Measurements from ENCODE around the gene GARRE1. TPM values are rescaled to one million over a fixed set of nuclear protein-coding genes. Genes with fewer than 3 reads are reported as not detected.
"Not testable (repeated sequence)": the region's sequence is repeated elsewhere in the genome, so short reads cannot be mapped to it uniquely, and the experiment has no call there.

The GARRE1 gene
- total RNA-seq, 1 experiment from 2014 or later, result 7.4 TPM

- no peak for DNase-seq (ENCODE audit: low read depth)
- in situ Hi-C loops (cut with HindIII; ENCODE audit: low pct_unique_long_range_greater_than_20kb, low sequenced_read_pairs), result no loop called here
Observed at GRCh38 chr19:34229721-34230120, 24.6 kb upstream of the GARRE1 start.

GRCh38 chr19:34230820-34231219 lies 23.5 kb upstream of the GARRE1 start:
- DNase-seq (ENCODE audit: low read depth), result no peak
- in situ Hi-C loops (cut with HindIII; ENCODE audit: low pct_unique_long_range_greater_than_20kb, low sequenced_read_pairs), result no loop called here

DNA sequence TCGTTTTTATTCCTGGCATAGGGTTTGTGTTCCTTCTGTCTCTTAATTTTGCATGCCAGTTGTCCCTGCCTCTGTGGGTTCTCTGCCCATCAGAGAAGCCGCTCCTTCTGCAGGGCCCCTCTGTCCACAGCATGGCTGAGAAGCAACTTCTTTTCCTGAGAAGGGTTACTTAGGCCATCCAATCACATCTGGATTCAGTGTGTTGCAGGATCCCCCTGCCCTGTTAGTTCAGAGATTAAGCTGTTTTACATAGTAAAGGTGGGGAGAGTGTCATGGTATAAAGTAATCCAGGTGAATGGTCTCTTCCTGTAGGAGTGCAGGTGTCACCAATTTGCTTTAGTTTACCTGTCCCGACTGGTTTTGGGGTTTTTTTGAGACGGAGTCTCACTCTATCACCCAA lies 22.9 kb upstream of the GARRE1 start:
- in situ Hi-C loops (cut with HindIII; ENCODE audit: low pct_unique_long_range_greater_than_20kb, low sequenced_read_pairs), result no loop called here
- no peak for DNase-seq (ENCODE audit: low read depth)

DNA sequence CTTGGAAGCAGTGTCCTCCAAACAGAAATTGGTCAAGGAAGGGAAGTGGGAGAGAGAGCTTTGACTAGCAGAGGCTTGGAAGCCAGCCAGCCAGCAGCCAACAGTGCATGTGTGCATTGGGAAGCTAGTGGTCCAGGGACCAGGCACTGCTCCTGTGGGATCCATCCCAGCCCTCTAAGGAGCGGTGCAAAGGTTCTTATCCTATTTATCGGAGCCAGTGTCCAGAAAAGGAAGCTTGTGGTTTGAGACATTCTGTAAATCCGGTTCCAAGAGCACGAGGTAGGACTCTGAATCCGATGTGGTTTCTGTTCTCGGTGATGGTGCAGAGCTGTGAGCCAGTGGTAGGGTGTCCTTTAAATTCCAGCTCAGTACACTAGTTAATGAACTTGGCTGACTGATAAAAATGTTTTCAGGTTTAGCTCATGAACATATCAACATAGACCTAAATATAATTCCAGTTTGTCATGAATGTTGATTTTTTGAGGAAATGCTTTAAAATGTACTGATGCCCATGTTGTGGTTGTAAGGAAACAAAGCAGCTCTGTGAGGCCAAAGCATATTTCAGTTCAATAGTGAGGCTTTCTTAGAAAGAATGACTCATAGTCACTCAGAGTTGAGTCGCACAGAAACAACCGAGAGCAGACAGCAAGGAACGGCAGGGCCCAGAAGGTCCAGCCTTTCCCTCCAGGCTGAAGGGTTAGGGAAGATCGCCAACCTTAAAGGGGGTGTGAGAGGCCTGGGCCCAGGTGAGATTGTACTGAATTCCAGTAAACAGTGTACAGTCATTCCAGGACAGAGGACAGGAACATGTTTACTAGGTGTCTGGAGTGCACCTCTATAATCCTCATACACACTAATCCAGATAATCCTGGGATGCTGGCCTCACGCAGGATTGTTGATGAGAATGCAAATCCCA lies 21.5 kb upstream of the GARRE1 start:
- peak; percentile 89 for DNase-seq (ENCODE audit: low read depth)
- in situ Hi-C loops (cut with HindIII; ENCODE audit: low pct_unique_long_range_greater_than_20kb, low sequenced_read_pairs), result no loop called here

GRCh38 chr19:34235425-34235940 lies 18.9 kb upstream of the GARRE1 start:
- in situ Hi-C loops (cut with HindIII; ENCODE audit: low pct_unique_long_range_greater_than_20kb, low sequenced_read_pairs), result no loop called here
- no peak for DNase-seq (ENCODE audit: low read depth)

GRCh38 chr19:34236035-34236987 lies 18.0 kb upstream of the GARRE1 start:
- in situ Hi-C loops (cut with HindIII; ENCODE audit: low pct_unique_long_range_greater_than_20kb, low sequenced_read_pairs), result no loop called here
- no peak for DNase-seq (ENCODE audit: low read depth)

DNA sequence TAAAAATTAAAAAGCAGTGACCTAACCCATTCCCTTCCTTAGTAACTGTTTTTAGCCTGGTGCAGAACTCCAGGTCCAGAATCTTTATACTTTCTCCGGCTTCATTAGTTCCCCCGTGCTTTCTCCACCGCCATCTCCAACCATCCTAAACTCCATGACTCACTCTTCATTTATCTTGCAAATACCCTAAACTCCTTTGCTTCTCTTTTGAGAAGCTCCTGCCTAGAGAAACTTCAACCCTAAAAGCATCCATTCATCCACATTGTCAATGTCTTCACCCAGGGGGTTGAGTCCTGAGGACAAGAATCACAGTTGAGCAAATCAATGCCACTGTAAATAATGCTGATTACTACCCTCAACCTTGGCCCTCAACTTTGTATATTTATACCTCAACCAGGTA lies 17.1 kb upstream of the GARRE1 start:
- in situ Hi-C loops (cut with HindIII; ENCODE audit: low pct_unique_long_range_greater_than_20kb, low sequenced_read_pairs), result no loop called here
- DNase-seq (ENCODE audit: low read depth), result no peak

DNA sequence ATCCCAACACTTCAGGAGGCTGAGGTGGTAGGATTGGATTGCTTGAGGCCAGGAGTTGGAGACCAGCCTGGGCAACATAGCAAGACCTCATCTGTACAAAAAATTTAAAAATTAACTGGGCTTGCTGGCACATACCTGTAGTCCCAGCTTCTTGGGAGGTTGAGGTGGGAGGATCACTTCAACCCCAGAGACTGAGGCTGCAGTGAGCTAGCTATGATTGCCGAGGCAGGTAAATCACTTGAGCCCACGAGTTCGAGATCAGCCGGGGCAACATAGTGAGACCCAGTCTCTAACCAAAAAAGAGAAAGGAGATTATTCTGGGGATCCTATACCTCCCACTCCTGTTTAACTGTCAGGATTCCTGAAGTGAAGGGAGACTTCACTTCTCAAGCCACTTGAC lies 16.4 kb upstream of the GARRE1 start:
- no peak for DNase-seq (ENCODE audit: low read depth)
- in situ Hi-C loops (cut with HindIII; ENCODE audit: low pct_unique_long_range_greater_than_20kb, low sequenced_read_pairs), result no loop called here

DNA sequence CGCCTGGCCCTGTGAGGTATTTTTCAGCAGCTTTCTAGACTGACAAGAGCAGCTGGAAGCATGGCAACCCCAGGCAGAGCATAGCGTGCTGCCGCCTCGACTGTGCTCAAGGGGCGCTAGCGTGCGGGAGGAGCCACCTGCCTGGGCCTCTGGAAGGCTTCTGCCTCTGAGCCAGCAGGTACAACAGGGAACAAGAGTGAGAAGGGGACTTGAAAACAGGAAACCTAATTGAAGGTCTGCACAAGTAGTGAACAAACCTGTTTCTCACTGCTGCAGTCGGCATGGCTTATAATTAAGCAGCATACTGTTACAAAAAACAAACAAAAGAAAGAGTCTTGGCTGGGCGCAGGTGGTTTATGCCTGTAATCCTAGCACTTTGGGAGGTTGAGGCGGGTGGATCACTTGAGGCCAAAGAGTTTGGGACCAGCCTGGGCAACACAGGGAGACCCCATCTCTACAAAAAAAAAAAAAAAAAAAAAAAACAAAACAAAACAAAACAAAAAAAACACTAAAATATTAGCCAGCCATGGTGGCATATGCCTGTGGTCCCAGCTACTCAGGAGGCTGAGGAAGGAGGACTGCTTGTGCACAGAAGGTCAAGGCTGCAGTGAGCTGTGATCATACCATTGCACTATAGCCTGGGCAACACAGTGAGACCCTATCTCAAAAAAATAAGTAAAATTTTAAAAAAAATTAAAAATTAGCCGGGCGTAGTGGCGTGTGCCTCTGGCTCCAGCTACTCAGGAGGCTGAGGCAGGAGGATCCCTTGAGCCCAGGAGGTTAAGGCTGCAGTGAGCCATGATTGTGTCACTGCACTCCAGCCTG lies 12.6 kb upstream of the GARRE1 start:
- in situ Hi-C loops (cut with HindIII; ENCODE audit: low pct_unique_long_range_greater_than_20kb, low sequenced_read_pairs), result no loop called here
- DNase-seq (ENCODE audit: low read depth), result no peak

DNA sequence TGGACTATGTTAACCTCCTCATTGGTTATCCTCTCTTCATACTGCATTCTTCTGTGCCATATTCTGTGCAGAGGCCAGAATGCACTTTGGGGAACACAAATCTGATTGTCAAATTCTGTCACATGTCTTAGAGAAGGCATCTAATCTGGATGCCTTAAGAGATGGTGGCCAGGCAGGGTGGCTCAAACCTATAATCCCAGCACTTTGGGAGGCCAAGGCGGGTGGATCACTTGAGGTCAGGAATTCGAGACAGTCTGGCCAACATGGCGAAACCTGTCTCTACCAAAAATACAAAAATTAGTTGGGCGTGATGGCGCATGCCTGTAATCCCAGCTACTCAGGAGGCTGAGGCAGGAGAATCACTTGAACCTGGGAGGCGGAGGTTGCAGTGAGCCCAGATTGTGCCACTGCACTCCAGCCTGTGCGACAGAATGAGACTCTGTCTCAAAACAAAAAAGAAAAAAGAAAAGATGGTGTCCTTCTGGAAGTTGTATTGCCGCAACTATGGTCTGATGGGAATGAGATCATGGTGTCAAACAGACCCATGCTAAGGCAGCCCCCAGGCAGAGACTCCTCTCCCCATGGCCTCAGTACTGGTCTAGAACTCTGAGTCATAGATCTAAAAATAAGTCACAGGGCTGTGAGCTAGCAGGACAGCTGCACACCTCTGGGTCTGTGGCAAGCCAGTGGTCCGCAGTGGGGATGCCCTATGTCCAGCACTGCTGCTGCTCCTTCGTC lies 11.0 kb upstream of the GARRE1 start:
- in situ Hi-C loops (cut with HindIII; ENCODE audit: low pct_unique_long_range_greater_than_20kb, low sequenced_read_pairs), result not testable (repeated sequence)

GRCh38 chr19:34243876-34244578 lies 10.3 kb upstream of the GARRE1 start:
- in situ Hi-C loops (cut with HindIII; ENCODE audit: low pct_unique_long_range_greater_than_20kb, low sequenced_read_pairs), result no loop called here
- no peak for DNase-seq (ENCODE audit: low read depth)

More for the DNA sequence above, 11.0 kb upstream of the GARRE1 start:
- DNase-seq (ENCODE audit: low read depth), result not testable (repeated sequence)

DNA sequence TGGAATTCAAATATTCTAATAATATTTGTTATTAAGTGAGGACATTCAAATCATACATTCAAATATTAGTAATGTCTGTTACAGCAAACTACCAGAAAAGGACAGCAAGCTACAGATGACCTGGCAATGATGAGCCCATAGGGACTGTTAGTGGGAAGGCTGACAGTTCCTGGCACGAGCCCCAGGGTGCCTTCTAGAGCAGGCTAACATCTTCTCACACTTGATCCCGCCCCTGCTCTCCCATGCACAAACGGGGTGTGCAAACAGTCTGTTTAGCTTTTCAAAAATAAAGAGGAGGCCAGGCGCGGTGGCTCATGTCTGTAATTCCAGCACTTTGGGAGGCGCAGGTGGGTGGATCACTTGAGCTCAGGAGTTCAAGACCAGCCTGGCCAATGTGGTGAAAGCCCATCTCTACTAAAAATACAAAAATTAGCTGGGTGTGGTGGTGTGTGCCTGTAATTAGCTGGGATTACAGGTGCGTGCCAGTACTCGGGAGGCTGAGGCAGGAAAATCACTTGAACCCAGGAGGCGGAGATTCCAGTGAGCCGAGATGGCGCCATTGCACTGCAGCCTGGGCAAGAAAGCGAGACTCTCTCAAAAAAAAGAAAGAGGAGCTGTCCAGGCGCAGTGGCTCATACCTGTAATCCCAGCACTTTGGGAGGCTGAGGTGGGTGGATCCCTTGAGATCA lies 9.6 kb upstream of the GARRE1 start:
- DNase-seq (ENCODE audit: low read depth), result no peak
- in situ Hi-C loops (cut with HindIII; ENCODE audit: low pct_unique_long_range_greater_than_20kb, low sequenced_read_pairs), result no loop called here

DNA sequence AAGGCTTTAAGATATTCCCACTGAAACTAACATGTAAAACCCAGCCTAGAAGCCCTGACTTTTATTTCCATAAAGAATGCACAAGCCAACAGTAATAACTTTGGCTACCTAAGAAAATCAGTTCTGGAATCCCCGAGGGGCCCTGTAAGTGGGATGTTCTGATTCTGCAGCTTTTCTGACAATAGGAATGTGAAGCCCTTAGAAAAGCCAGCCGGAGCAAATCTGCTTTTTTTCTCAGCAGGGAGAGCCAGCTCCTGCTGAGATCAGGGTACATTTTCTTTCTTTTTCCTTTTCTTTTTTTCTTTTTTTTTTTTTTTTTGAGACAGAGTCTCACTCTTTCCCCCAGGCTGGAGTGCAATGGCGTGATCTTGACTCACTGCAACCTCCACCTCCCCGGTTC lies 8.0 kb upstream of the GARRE1 start:
- DNase-seq (ENCODE audit: low read depth), result no peak
- in situ Hi-C loops (cut with HindIII; ENCODE audit: low pct_unique_long_range_greater_than_20kb, low sequenced_read_pairs), result no loop called here

DNA sequence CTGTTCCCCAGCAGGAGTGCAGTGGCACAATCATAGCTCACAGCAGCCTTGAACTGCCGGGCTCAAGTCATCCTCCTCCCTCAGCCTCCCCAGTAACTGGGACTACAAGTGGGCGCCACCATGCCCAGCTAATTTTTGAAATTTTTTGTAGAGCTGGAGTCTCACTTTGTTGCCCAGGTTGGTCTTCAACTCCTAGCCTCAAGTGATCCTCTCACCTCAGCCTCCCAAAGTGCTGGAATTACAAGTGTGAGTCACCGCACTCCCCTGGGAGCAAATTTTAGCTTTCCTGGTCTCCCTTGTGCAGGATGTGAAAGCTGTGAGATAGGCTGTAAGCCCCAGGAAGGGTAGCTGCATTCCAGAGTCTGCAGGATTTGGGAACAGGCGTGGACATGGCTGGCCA lies 5.4 kb upstream of the GARRE1 start:
- no peak for DNase-seq (ENCODE audit: low read depth)
- in situ Hi-C loops (cut with HindIII; ENCODE audit: low pct_unique_long_range_greater_than_20kb, low sequenced_read_pairs), result no loop called here

GRCh38 chr19:34253167-34253566 lies 1.2 kb upstream of the GARRE1 start:
- DNase-seq (ENCODE audit: low read depth); in situ Hi-C loops (cut with HindIII; ENCODE audit: low pct_unique_long_range_greater_than_20kb, low sequenced_read_pairs): not testable (repeated sequence)

- in situ Hi-C loops (cut with HindIII; ENCODE audit: low pct_unique_long_range_greater_than_20kb, low sequenced_read_pairs); DNase-seq (ENCODE audit: low read depth): not testable (repeated sequence)
Observed at GRCh38 chr19:34253681-34254045, 691 bp upstream of the GARRE1 start.

Data from Caki2 (cell line).